Fibroblast of skin of right quadriceps (primary cell): ENCODE measurements around the gene ITGA2B.
"Not testable (repeated sequence)": the region's sequence is repeated elsewhere in the genome, so short reads cannot be mapped to it uniquely, and the experiment has no call there.

Experiments
- DNase-seq: peaks from one replicate; pipeline ENCODE4 v3.0.0-alpha.2; 2013

Gene ITGA2B

GRCh38 chr17:44329516-44329915 lies 59.9 kb downstream of the ITGA2B start:
- not testable (repeated sequence) for DNase-seq

- no peak for DNase-seq
These were observed 61.6 kb downstream of the ITGA2B start for GRCh38 chr17:44327715-44328449.

- peak; percentile 98 for DNase-seq
These were observed 62.5 kb downstream of the ITGA2B start for GRCh38 chr17:44326861-44327444.

- DNase-seq = peak; percentile 92
These were observed 64.7 kb downstream of the ITGA2B start, which contains the start of gene SLC25A39 for GRCh38 chr17:44324571-44325275. Gene SLC25A39 (minus strand): TSS chr17:44324823. CDS start chr17:44323562, 1,261 bp downstream.

- DNase-seq = no peak
These were observed 65.3 kb downstream of the ITGA2B start for GRCh38 chr17:44324092-44324570.

GRCh38 chr17:44323359-44324091 lies 65.9 kb downstream of the ITGA2B start:
- no peak for DNase-seq

GRCh38 chr17:44322236-44322895 lies 67.1 kb downstream of the ITGA2B start:
- no peak for DNase-seq
